Sciatic nerve (tissue), 2 donors: Measurements from ENCODE around the gene GPX7. TPM values are rescaled to one million over a fixed set of nuclear protein-coding genes. Genes with fewer than 3 reads are reported as not detected.
"Not testable (repeated sequence)": the region's sequence is repeated elsewhere in the genome, so short reads cannot be mapped to it uniquely, and the experiment has no call there.

ENCODE experiments used
- ATAC-seq: fragments of 200-7000 bp; cut with Tn5 transposase; one replicate; pipeline ENCODE4 v1.9.1; 2020; ENCODE audit warnings: mild to moderate bottlenecking, moderate library complexity
- DNase-seq: peaks from one replicate; pipeline ENCODE4 v3.0.0-alpha.2; 2020; ENCODE audit warnings: low spot score
- intact Hi-C: fragments of 100-400 bp; cut with DNase I; formaldehyde crosslinking; loops from one replicate; pipeline ENCODE4 v1.14.2; 2022
- total RNA-seq: library from RNA; stranded (reverse); fragmentation: NEBNext Ultra II Directional; extraction: Animal tissue kit (Norgen Biotek cat#: 25700); gene quantifications from one replicate; pipeline ENCODE4 v1.2.1, GENCODE V29; 2021
- donor health status: DM: no; HTN: no; CAD: no.
- donor health status: DM: no; HTN: no; CAD: no.

The GPX7 gene
- total RNA-seq = 12.2 TPM

DNA sequence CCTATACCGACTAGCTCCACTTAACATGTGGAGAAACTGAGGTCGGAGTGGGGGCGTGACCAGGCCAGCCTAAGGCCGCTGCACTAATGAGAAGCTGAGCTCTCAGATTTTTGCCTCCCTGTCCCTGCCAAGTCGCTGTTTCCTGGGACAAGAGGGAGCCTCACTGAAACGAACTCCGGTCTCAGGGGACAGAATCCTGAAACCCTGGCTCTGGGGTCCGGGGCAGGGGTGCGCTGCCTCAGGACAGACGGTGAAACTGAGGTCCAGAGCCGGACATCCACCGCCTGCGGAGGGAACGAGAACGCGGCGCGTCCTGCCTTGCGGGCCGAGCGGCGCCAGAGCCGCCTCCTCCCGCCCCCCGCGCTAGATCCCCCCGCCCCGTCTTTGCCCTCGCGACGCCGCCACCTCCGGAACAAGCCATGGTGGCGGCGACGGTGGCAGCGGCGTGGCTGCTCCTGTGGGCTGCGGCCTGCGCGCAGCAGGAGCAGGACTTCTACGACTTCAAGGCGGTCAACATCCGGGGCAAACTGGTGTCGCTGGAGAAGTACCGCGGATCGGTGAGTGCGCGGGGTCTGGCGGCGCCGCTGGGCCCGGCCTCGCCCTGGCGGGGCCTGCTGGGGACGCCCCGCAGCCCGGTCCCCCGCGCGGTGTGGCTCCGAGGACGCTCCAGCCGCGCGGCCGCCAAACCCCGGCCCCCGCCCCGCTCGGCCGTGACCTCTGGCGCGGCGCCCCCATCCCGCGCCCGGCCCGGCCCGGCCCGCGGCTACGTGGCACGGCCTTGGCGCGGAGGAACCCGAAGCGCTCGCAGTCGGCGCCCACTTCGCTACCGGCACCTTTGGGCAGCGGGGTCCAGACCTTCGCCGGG, at the start of gene GPX7:
GPX7 (plus strand) TSS at position 381 of the 865 bp plus-strand sequence; CDS start at position 420, 39 bp downstream.
- ATAC-seq (peak; percentile 60), DNase-seq (peak; percentile 67)
- intact Hi-C loops = no loop called here

GRCh38 chr1:52552505-52553361, 49.4 kb upstream of the GPX7 start, which contains the start of gene TUT4:
TSS of gene TUT4 (minus strand) at chr1:52553092. CDS start at chr1:52526280, 26,812 bp downstream.
- ATAC-seq = peak; percentile 88
- DNase-seq = peak; percentile 87
- intact Hi-C loops = no loop called here

- peak; percentile 92 for DNase-seq
- intact Hi-C loops = no loop called here
- ATAC-seq = peak; percentile 96
Observed at GRCh38 chr1:52553362-52554266, 48.6 kb upstream of the GPX7 start.

DNA sequence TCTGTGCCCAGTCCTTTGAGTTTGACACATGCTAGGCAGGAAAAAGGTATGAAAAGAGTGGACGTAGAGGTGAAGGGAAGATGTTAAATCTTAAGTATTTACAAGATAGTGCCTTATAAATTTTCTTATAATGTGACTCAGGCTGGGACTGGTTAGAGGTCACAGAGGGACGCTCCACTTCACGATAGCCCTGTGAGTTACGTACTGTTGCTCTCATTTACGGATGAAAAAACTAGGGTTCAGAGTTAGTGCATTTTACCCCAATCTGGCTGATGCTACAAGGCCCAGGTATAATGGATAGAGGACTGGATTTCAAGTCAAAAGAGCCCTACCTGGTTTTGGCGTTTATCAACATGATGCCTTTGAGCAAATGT, 47.9 kb upstream of the GPX7 start:
- no peak for ATAC-seq
- intact Hi-C loops = no loop called here
- DNase-seq = no peak

GRCh38 chr1:52554756-52555155, 47.4 kb upstream of the GPX7 start:
- no peak for ATAC-seq
- no peak for DNase-seq
- intact Hi-C loops = no loop called here

GRCh38 chr1:52556641-52557360, 45.4 kb upstream of the GPX7 start:
- no peak for ATAC-seq
- no peak for DNase-seq
- intact Hi-C loops = no loop called here

- intact Hi-C loops = no loop called here
- DNase-seq (no peak), ATAC-seq (no peak)
Observed at GRCh38 chr1:52558941-52559340, 43.2 kb upstream of the GPX7 start.

GRCh38 chr1:52559875-52560274, 42.3 kb upstream of the GPX7 start:
- no peak for DNase-seq
- intact Hi-C loops = no loop called here
- ATAC-seq = no peak

GRCh38 chr1:52562766-52563165, 39.4 kb upstream of the GPX7 start:
- DNase-seq (no peak), ATAC-seq (no peak)
- intact Hi-C loops = no loop called here

GRCh38 chr1:52567943-52568342, 34.2 kb upstream of the GPX7 start:
- no peak for DNase-seq
- ATAC-seq = peak; percentile 56
- intact Hi-C loops = no loop called here

DNA sequence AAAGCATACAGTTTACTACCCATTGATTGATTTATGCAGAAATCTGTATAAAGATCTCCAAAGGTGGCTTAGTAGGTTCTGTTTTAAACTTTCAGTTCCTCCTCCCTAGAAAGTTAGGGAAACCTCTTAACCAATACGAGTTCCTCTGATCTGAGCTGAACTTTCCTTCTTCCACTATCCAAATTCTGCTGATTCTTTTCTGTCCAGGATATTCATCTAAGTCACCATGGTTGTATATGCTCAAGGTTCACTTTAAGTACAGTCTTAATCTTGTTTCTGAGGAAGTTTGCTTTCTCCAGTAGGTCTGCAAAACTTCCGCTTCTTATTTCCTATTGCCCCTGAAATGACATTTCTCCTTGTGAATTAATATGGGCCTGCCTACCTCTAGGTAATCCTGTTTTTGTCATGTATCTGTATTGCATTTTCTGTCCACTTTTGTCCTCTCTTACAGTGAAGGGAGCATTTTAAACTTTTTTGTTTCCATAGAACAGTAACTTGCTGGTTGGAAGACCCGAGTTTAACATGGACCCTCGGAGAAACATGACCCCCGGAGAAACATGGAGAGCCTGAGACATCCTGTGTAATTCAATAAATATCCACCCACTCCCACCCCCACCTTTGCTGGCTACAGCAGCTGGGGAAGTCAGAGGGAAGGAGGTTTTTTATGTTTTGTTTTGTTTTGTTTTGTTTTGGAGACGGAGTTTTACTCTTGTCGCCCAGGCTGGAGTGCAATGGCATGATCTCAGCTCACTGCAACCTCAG, 32.5 kb upstream of the GPX7 start:
- intact Hi-C loops = no loop called here
- no peak for DNase-seq
- no peak for ATAC-seq

DNA sequence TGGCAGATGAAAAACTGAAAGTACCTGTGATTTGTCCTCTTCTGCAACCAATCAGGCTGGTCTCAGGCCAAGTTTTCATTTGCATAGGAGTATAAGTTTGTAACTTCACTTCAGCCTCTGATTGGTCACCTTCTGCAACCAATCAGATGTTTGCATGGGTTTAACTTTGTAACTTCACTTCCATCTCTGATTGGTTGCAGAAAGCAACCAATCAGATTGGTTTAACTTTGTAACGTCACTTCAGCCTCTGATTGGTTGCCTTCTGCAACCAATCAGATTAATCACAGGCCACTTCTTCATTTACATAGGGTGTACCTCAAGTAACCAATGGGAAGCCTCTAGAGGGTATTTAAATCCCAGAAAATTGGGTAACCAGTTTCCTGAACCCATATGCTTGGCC, 30.4 kb upstream of the GPX7 start:
- intact Hi-C loops = no loop called here
- no peak for DNase-seq
- ATAC-seq = no peak

- intact Hi-C loops = no loop called here
- no peak for ATAC-seq
- DNase-seq = no peak
Observed at GRCh38 chr1:52572387-52572786, 29.8 kb upstream of the GPX7 start.

- ATAC-seq (no peak), DNase-seq (no peak)
- intact Hi-C loops = no loop called here
Observed at GRCh38 chr1:52574594-52574993, 27.6 kb upstream of the GPX7 start.

- no peak for ATAC-seq
- DNase-seq = no peak
- intact Hi-C loops = no loop called here
Observed at GRCh38 chr1:52576074-52576473, 26.1 kb upstream of the GPX7 start.

DNA sequence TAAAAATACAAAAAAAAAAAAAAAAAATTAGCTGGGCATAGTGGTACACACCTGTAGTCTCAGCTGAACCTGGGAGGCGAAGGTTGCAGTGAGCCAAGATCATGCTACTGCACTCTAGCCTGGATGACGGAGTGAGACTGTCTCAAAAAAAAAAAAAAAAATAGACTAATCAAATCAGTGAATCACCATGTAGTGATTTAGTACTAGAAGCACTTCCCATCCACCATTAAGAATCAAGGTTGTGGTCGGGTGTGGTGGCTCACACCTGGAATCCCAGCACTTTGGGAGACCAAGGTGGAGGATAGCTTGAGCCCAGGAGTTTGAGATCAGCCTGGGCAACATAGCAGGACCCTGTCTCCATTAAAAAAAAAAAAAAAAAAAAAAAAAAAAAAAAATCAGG, 24.1 kb upstream of the GPX7 start:
- intact Hi-C loops, ATAC-seq, DNase-seq: not testable (repeated sequence)

GRCh38 chr1:52579415-52579814, 22.8 kb upstream of the GPX7 start:
- DNase-seq (no peak), ATAC-seq (no peak)
- intact Hi-C loops = no loop called here

DNA sequence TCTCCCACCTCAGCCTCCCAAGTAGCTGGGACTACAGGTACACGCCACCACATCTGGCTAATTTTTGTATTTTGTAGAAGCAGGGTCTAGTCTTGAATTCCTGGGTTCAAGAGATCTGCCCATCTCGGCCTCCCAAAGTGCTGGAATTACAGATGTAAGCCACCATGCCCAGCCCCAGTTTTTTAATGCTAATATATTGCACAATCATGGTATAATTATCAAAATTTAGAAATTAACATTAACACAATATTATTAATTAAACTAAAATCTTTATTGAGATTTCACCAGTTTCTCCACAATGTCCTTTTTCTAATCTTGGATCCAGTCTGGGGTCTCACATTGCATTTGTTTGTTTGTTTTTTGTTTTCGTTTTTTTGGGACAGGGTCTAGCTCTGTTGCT, 21.9 kb upstream of the GPX7 start:
- DNase-seq (no peak), ATAC-seq (no peak)
- intact Hi-C loops = no loop called here
